Stimulated activated naive CD8-positive, alpha-beta T cell treated with anti-CD3 and anti-CD28 coated beads, Interleukin-15, Interleukin-2, amounts not matched to agents 100 U/mL and 50 U/mL, for 24 hours (primary cell): ENCODE results near the gene LMBR1.

Source experiments
- ATAC-seq: fragments of 150-1000 bp; cut with Tn5 transposase; one replicate; pipeline ENCODE4 v1.10.0; 2021
- DNase-seq: peaks from one replicate; pipeline ENCODE4 v3.0.0; 2021

Gene LMBR1

GRCh38 chr7:156795415-156795814 is 97.6 kb downstream of the LMBR1 start:
- DNase-seq, result no peak

GRCh38 chr7:156793334-156793733 is 99.6 kb downstream of the LMBR1 start:
- ATAC-seq (no peak), DNase-seq (no peak)

More at GRCh38 chr7:156795415-156795814, 97.6 kb downstream of the LMBR1 start:
- ATAC-seq, result no peak

GRCh38 chr7:156792611-156793010 is 100.4 kb downstream of the LMBR1 start:
- DNase-seq (no peak), ATAC-seq (no peak)

- ATAC-seq (no peak), DNase-seq (no peak)
These were observed 101.7 kb downstream of the LMBR1 start for GRCh38 chr7:156791241-156791640.

GRCh38 chr7:156790264-156790663 is 102.7 kb downstream of the LMBR1 start:
- no peak for DNase-seq

GRCh38 chr7:156785998-156786543 is 106.9 kb downstream of the LMBR1 start:
- DNase-seq, result no peak
- no peak for ATAC-seq

More at GRCh38 chr7:156790264-156790663, 102.7 kb downstream of the LMBR1 start:
- no peak for ATAC-seq

GRCh38 chr7:156783864-156784263 is 109.1 kb downstream of the LMBR1 start:
- ATAC-seq, result no peak
- no peak for DNase-seq

- DNase-seq (no peak), ATAC-seq (no peak)
These were observed 111.0 kb downstream of the LMBR1 start for GRCh38 chr7:156781972-156782371.

GRCh38 chr7:156780724-156781455 is 112.1 kb downstream of the LMBR1 start:
- DNase-seq, result peak; percentile 20
- ATAC-seq, result no peak

GRCh38 chr7:156778668-156779067 is 114.3 kb downstream of the LMBR1 start:
- no peak for ATAC-seq
- DNase-seq, result no peak

- ATAC-seq (no peak), DNase-seq (no peak)
These were observed 114.8 kb downstream of the LMBR1 start for GRCh38 chr7:156778201-156778600.

GRCh38 chr7:156777364-156778069 is 115.5 kb downstream of the LMBR1 start:
- ATAC-seq (peak; percentile 97), DNase-seq (peak; percentile 37)

GRCh38 chr7:156776527-156776926 is 116.5 kb downstream of the LMBR1 start:
- DNase-seq, result no peak
- no peak for ATAC-seq

- no peak for ATAC-seq
- DNase-seq, result no peak
These were observed 119.0 kb downstream of the LMBR1 start for GRCh38 chr7:156773966-156774365.

GRCh38 chr7:156772725-156773124 is 120.3 kb downstream of the LMBR1 start:
- no peak for DNase-seq
- ATAC-seq, result no peak

GRCh38 chr7:156768698-156769472 is 124.1 kb downstream of the LMBR1 start:
- peak; percentile 84 for ATAC-seq

GRCh38 chr7:156766666-156767065 is 126.3 kb downstream of the LMBR1 start:
- no peak for DNase-seq
- no peak for ATAC-seq

More at GRCh38 chr7:156768698-156769472, 124.1 kb downstream of the LMBR1 start:
- DNase-seq, result peak; percentile 9

- ATAC-seq (no peak), DNase-seq (no peak)
These were observed 126.9 kb downstream of the LMBR1 start for GRCh38 chr7:156765901-156766656.

GRCh38 chr7:156764766-156765165 is 128.2 kb downstream of the LMBR1 start:
- no peak for ATAC-seq
- no peak for DNase-seq

GRCh38 chr7:156764016-156764669 is 128.8 kb downstream of the LMBR1 start:
- peak; percentile 19 for DNase-seq
- no peak for ATAC-seq

- ATAC-seq (no peak), DNase-seq (no peak)
These were observed 133.3 kb downstream of the LMBR1 start for GRCh38 chr7:156759579-156760202.
